Measurements from ENCODE around the gene DDX43. TPM values are rescaled to one million over a fixed set of nuclear protein-coding genes. Genes with fewer than 3 reads are reported as not detected.

The DDX43 gene
- total and polyA plus RNA-seq, 2 of the 4 experiments (the other 2 are of a cell fraction): 0.07 TPM; not detected in 1

- TF ChIP-seq ELK1 (IDR thresholded peaks at IDR 0.05; ENCODE audit: borderline replicate concordance, low read depth, low read length) (no peak), FOS (IDR thresholded peaks at IDR 0.05; ENCODE audit: low read depth, low read length) (no peak), SMC3 (IDR thresholded peaks at IDR 0.05; ENCODE audit: low read depth, low read length) (no peak), RCOR1 (IDR thresholded peaks at IDR 0.05; ENCODE audit: insufficient replicate concordance, low read length) (no peak), CEBPB (IDR thresholded peaks at IDR 0.05; ENCODE audit: low read depth, low read length) (no peak)
Observed at GRCh38 chr6:73362358-73362757, 32.3 kb upstream of the DDX43 start, which contains the start of gene KHDC3L (continued).

All from IMR-90 (cell line).